ENCODE measurements around the gene SPTLC2.

The SPTLC2 gene

DNA sequence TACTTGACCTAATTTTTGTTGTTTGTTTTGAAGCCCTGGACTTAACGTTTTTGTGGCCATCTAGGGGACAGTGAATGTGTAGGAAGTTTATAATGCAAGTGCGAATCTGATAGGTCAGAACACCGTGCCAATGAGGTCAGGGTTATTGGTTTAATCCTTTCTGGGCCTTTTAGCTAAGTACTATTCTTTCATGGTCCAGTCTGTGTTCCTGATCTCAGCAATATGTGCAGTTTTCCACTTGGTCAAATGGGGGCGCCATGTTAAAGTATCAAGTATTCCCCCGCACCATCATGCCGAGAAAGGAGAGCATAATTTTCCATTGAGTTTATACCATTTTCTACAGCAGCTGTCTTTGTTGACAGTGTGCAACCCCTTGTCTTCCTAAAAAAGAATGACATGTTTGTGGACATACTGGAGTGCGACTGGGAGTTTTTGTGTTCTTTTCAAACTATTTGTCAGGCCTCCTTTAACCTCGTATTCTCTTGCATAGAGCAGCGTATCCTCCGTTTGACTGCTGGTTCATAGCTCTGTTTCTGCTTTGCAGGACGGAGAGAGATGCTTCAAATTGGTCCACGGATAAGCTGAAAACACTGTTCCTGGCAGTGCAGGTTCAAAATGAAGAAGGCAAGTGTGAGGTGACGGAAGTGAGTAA lies 157.2 kb downstream of the SPTLC2 start:
- H3K9me3 ChIP-seq (ENCODE audit: control insufficient read depth in 5 of 5, low read length in 5 of 5) = no peaks in the 10 kb centered on the region
- H3K4me3 ChIP-seq (ENCODE audit: low read depth in 1 of 5, low read length in 5 of 5) = peak overlapping the region; percentile 84 to 100 (median 93)
- no peaks in the 10 kb centered on the region for H3K27me3 ChIP-seq (ENCODE audit: control insufficient read depth in 5 of 5, insufficient read depth in 4 of 5, low read length in 5 of 5)
- H3K27ac ChIP-seq (ENCODE audit: low read depth, low read length) = peak overlapping the region; percentile 100
- H3K4me1 ChIP-seq (ENCODE audit: control insufficient read depth in 5 of 5, insufficient read depth in 5 of 5, low read length in 5 of 5) = peaks cover 8 to 30% (median 25%) of the 10 kb centered on the region in 5 donors
- H3K9ac ChIP-seq (ENCODE audit: low read length in 5 of 5) = peak overlapping the region; percentile 93 to 99 (median 98)
- H3K36me3 ChIP-seq (ENCODE audit: control insufficient read depth in 5 of 5, insufficient read depth in 5 of 5, low read length in 5 of 5) = peaks cover 22 to 45% (median 43%) of the 10 kb centered on the region in 5 donors

DNA sequence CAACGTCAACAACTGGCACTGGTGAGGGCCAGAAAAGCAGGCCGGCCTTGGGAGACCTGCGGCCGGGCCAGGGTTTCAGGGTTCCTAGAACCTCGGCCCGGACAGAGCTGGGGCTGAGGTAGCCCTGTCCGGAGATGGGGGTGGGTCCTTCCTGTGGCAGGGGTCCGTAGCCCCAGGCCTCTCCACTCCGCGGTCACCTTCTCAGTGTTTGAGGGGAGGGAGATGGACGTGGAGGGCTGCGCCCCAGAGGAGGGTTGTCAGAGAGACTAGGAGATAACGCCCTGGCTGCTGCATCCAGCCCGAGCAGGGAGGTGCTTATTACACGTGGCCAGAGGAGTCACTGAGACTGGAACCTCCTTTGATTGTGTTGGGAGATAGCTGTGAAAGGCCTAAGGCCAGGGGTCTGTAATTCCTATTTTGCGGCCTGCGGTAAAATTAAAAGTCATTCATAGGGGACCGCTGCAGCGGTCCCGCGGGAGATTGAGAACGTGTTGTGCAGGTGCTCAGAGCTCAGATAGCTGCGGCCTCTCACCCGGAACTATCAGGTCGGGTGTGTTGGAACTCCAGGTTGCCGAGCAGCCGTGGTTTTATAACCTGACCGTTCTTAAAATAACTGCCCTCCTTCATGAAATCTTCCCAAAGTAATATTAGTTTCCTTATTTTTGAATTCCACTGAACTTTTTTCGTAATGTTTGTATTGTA lies 158.0 kb downstream of the SPTLC2 start:
- Histone ChIP-seq H3K27ac (ENCODE audit: low read depth, low read length) (peak overlapping the region; percentile 100), H3K9ac (ENCODE audit: low read length in 5 of 5) (peak overlapping the region; percentile 93 to 99 (median 98)), H3K4me3 (ENCODE audit: low read depth in 1 of 5, low read length in 5 of 5) (peak overlapping the region; percentile 84 to 100 (median 93)), H3K9me3 (ENCODE audit: control insufficient read depth in 5 of 5, low read length in 5 of 5) (no peaks in the 10 kb centered on the region), H3K36me3 (ENCODE audit: control insufficient read depth in 5 of 5, insufficient read depth in 5 of 5, low read length in 5 of 5) (peaks cover 21 to 37% (median 35%) of the 10 kb centered on the region in 5 donors), H3K4me1 (ENCODE audit: control insufficient read depth in 5 of 5, insufficient read depth in 5 of 5, low read length in 5 of 5) (peaks cover 8 to 30% (median 25%) of the 10 kb centered on the region in 5 donors), H3K27me3 (ENCODE audit: control insufficient read depth in 5 of 5, insufficient read depth in 4 of 5, low read length in 5 of 5) (no peaks in the 10 kb centered on the region)

DNA sequence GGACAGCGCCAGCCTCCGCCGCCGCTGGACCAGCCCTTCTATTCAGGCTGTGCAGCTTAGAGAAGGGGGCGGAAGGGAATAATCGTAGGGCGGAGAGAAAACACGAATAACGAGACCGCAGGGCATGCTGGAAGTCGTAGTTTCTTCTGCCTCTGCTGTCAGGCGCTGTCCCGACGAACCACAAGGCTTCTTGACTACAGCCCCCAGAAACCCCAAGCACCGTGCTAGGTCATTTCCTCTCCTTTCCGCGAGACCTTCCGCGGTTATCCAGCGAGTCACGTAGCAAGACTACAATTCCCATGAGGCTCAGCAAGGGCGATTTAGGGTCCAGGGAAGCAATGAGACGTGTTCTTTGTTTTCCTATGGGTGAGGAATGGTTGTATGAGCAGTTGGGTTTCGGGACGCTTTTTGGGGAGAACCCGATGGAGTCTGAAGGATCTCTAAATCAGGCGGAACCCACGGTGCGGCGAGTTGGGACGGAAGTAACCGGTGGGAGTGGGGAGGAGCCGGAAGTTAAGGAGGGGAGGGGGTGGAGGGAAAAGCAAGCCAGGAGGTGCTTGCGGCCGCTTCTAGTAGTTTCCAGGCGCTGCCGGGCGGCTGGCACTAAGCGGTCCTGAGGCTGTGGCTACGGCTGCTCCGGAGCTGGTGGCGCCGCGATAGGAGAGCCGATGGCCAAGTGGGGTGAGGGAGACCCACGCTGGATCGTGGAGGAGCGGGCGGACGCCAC lies 158.8 kb downstream of the SPTLC2 start, which contains the start of the genes AHSA1 and VIPAS39:
TSS of gene AHSA1 (plus strand) at position 572 of the 727 bp plus-strand sequence. CDS start at position 669, 97 bp downstream.
TSS of gene VIPAS39 (minus strand) at position 80 of the 727 bp plus-strand sequence. CDS start 3,499 bp downstream, outside the sequence.
- H3K4me1 ChIP-seq (ENCODE audit: control insufficient read depth in 5 of 5, insufficient read depth in 5 of 5, low read length in 5 of 5) = peaks cover 8 to 30% (median 25%) of the 10 kb centered on the region in 5 donors
- no peaks in the 10 kb centered on the region for H3K9me3 ChIP-seq (ENCODE audit: control insufficient read depth in 5 of 5, low read length in 5 of 5)
- no peaks in the 10 kb centered on the region for H3K27me3 ChIP-seq (ENCODE audit: control insufficient read depth in 5 of 5, insufficient read depth in 4 of 5, low read length in 5 of 5)
- H3K36me3 ChIP-seq (ENCODE audit: control insufficient read depth in 5 of 5, insufficient read depth in 5 of 5, low read length in 5 of 5) = peaks cover 24 to 37% (median 34%) of the 10 kb centered on the region in 5 donors
- H3K4me3 ChIP-seq (ENCODE audit: low read depth in 1 of 5, low read length in 5 of 5) = peak within 1 kb of the TSS; percentile 88 to 100 (median 96)
- H3K9ac ChIP-seq (ENCODE audit: low read length in 5 of 5) = peak within 1 kb of the TSS; percentile 93 to 99 (median 98)
- peak within 1 kb of the TSS; percentile 100 for H3K27ac ChIP-seq (ENCODE audit: low read depth, low read length)

DNA sequence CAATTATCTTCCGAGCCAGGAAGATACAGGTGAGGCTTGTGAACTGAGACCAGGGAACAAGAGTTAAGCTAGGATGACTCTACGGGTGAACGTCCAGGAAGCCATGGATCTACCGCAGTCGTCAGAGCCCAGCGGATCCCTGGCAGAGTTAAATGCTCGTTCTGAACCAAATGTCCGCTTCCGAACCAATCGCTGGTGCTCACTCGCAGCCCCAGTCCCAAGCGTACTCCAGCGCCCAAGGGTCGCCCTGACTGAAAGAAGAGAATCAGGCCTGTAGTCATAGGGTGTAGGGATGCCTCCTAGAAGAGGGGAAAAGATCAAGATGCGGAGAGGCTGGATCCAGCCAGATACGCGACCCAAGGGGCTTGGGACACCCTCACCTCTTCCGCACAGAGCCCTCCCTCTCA lies 159.3 kb downstream of the SPTLC2 start:
- Histone ChIP-seq H3K4me1 (ENCODE audit: control insufficient read depth in 5 of 5, insufficient read depth in 5 of 5, low read length in 5 of 5) (peaks cover 8 to 30% (median 25%) of the 10 kb centered on the region in 5 donors), H3K36me3 (ENCODE audit: control insufficient read depth in 5 of 5, insufficient read depth in 5 of 5, low read length in 5 of 5) (peaks cover 19 to 36% (median 28%) of the 10 kb centered on the region in 5 donors), H3K9ac (ENCODE audit: low read length in 5 of 5) (peak overlapping the region; percentile 93 to 99 (median 98)), H3K9me3 (ENCODE audit: control insufficient read depth in 5 of 5, low read length in 5 of 5) (no peaks in the 10 kb centered on the region), H3K27me3 (ENCODE audit: control insufficient read depth in 5 of 5, insufficient read depth in 4 of 5, low read length in 5 of 5) (no peaks in the 10 kb centered on the region), H3K27ac (ENCODE audit: low read depth, low read length) (peak overlapping the region; percentile 100), H3K4me3 (ENCODE audit: low read depth in 1 of 5, low read length in 5 of 5) (peak overlapping the region; percentile 88 to 100 (median 96))
